Stimulated activated CD4-positive, alpha-beta T cell treated with anti-CD3 and anti-CD28 coated beads, Interleukin-15, amount 100 ng/mL, for 48 hours (primary cell): ENCODE data around the gene ASF1A.
A peak's percentile ranks its signal among the peaks of the same experiment; 100 is the strongest.
"Not testable (repeated sequence)": the region's sequence is repeated elsewhere in the genome, so short reads cannot be mapped to it uniquely, and the experiment has no call there.

ENCODE experiments used
- DNase-seq, 2 donors: peaks; one replicate each; pipeline ENCODE4 v3.0.0-alpha.2; 2020; ENCODE audit warnings: low read depth in 2 of 2

The ASF1A gene

DNA sequence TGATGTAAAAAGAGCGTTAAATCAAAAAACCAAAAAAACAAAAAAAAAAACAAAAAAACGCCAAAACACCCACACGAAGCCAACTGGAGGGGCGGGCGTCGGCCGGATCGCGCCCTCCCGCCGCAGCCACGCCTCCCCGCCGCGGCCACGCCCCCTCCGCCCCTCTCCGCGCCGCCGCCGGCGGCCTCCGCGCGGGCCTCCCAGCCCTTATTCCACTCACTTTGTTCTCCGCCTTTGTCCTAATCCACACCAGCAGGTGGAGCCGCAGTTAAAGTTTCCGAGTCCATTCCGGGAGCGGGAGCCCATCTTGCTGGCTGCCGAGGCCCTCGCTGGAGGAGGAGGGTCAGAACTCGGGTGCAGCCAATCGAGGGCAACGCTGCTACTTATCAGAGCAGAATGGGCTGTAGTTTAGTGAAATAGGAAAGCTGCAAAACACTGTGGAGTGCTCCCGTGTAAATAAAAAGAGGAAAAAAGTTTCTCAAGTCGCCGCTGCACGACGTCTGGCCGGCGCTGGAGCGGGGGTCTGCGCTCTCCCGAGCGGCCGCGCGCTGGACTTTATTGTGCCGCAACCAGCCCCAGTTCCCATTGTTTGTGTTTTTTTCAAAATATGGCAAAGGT lies at the start of gene ASF1A:
ASF1A (plus strand) TSS at position 346 of the 618 bp plus-strand sequence; CDS start at position 608, 262 bp downstream.
- peak; percentile 90 to 93 for DNase-seq

GRCh38 chr6:118844915-118845314 lies 49.0 kb upstream of the ASF1A start:
- no peak for DNase-seq

DNA sequence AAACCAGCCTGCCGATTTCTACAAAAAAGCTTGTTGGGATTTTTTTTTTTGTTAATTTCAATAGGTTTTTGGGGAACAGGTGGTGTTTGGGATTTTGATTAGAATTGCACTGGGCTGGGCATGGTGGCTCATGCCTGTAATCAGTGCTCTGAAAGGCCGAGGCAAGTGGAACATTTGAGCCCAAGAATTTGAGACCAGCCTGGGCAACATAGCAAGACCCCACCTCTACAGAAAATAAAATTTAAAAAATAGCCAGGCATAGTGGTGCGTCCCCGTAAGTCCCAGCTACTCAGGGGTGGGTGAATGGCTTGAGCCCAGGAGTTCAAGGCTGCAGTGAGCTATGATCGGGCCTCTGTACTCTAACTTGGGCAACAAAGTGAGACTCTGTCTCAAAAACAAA lies 40.5 kb upstream of the ASF1A start:
- DNase-seq = no peak

DNA sequence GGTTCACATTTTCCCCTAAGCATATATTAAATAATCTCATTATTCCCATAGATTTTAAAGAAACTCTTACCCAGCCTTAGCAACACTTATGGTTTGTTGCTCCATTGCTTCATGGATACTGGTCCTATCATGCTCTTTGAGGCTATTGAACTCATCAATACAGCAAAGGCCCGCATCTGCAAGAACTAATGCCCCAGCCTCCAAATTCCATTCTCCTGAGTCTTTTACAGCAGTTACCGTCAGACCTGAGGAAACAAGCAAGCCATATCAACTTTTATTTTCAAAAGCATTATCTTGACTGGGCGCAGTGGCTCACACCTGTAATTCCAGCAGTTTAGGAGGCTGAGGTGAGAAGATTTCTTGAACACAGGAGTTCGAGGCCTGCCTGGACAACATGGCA lies 37.7 kb upstream of the ASF1A start:
- DNase-seq = no peak

GRCh38 chr6:118859517-118860064 lies 34.4 kb upstream of the ASF1A start:
- DNase-seq = no peak

DNA sequence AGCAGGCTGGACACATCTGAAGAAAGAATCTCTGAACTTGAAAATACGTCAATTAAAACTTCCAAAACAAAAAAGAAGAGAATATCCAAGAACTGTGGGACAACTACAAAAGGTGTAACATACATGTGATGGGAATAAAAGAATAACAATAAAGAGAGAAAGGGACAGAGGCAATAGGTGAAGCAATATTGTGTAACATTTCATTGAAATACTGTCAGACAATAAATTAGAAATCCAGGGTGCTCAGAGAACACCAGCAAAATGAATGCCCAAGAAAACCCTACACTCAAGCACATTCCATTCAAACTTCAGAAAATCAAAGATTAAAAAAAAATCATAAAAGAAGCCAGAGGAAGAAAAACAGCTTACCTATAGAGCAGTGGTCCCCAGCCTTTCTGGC lies 33.6 kb upstream of the ASF1A start:
- no peak for DNase-seq

- no peak for DNase-seq
Measured at GRCh38 chr6:118860880-118861279, 33.1 kb upstream of the ASF1A start.

- no peak for DNase-seq
Measured at GRCh38 chr6:118862443-118862842, 31.5 kb upstream of the ASF1A start.

DNA sequence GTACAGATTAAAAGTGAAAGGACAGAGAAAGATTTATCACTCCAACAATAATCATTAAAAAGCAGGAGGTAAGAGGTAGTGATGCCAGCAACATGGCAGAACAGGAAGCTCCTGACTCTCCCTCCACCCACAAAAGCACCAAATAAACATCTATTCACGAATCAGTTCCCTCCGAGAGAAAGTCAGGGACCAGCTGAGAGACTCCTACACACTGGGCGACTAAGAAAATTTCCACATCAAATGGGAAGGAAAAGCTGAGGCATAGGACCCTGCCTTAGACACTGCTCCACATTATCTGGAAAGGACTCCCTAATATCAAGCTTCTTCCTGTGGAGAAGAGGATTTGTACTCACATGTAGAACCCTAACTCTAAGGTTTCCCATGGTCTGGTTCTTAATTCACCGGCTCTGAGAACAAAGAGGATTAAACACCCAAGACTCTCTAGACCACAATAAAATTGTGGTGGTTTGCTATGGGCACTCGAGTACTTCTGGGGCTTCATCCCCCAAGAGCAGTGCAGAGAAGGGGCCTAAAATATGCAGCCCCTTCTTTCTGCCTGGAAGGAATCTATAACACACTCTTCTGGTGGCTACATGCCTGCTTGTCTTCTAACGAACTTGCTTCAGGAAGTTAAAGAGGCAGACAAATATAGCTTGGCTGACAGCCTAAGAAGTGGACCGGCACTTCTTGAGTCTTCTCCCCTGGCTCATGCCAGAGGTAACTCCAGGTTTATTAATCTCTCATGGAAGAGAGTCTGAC lies 29.4 kb upstream of the ASF1A start:
- no peak for DNase-seq

- DNase-seq = no peak
Measured at GRCh38 chr6:118865100-118865391, 28.9 kb upstream of the ASF1A start.

DNA sequence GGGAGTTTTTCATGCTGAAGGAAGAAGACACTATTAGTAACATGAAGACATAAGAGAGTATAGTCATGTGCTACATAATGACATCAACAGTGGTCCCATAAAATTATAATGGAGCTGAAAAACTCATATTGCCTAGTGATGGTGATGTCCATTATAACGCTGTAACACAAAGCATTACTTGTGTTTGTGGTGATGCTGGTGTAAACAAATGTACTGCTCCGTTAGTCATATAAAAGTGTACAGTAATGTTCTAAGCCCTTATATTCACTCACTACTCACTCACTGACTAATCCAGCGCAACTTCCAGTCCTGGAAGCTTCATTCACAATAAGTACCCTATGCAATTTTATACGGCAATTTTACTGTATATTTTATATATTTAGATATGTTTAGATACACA lies 26.8 kb upstream of the ASF1A start:
- no peak for DNase-seq

- DNase-seq = not testable (repeated sequence)
Measured at GRCh38 chr6:118868901-118869300, 25.1 kb upstream of the ASF1A start.

- DNase-seq = no peak
Measured at GRCh38 chr6:118869350-118869749, 24.6 kb upstream of the ASF1A start.

DNA sequence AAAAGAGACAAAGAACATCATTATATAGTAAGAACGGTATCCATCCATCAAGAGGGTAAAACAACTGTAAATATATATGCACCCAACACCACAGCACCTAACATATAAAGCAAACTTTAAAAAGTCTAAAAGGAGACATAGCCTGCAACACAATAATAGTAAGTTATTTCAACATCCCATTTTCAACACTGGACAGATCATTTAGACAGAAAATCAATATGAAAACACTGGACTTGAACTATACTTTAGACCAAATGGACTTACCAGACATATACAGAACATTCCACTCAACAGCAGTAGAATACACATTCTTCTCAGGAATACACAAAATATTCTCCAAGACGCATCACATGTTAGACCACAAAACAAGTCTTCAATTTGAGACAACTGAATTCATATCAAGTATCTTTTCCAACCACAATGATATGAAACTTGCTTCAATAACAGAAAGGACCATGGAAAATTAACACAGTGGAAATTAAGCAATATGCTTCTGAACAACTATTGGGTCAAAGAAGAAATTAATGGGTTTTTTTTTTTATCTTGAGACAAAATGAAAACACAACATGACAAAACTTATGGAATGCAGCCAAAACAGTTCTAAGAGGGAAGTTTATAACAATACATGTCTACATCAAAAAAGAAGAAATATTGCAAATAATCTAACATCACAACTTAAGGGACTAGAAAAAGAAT lies 23.9 kb upstream of the ASF1A start:
- DNase-seq = no peak

- DNase-seq = no peak
Measured at GRCh38 chr6:118871331-118871730, 22.6 kb upstream of the ASF1A start.

- DNase-seq = no peak
Measured at GRCh38 chr6:118872318-118872717, 21.6 kb upstream of the ASF1A start.

- DNase-seq = no peak
Measured at GRCh38 chr6:118872726-118873125, 21.2 kb upstream of the ASF1A start.

GRCh38 chr6:118873239-118873638 lies 20.7 kb upstream of the ASF1A start:
- DNase-seq = no peak

GRCh38 chr6:118875672-118876071 lies 18.3 kb upstream of the ASF1A start:
- DNase-seq = no peak

DNA sequence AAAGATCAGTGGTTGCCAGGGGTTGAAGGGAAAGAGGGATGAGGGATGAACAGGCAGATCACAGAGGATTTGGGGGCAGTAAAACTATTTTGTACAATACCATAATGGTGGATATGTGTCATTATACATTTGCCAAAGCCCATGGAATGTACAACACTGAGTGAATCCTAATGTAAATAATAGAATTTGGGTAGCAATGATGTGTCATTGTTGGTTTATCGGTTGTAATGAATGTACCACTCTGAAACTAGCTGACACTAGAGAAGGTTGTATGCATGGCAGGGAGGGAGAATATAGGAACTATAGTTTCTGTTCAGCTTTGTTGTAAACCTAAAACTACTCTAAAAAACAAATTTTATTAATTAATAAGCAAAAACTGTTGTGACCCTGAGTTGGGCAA lies 17.8 kb upstream of the ASF1A start:
- no peak for DNase-seq

DNA sequence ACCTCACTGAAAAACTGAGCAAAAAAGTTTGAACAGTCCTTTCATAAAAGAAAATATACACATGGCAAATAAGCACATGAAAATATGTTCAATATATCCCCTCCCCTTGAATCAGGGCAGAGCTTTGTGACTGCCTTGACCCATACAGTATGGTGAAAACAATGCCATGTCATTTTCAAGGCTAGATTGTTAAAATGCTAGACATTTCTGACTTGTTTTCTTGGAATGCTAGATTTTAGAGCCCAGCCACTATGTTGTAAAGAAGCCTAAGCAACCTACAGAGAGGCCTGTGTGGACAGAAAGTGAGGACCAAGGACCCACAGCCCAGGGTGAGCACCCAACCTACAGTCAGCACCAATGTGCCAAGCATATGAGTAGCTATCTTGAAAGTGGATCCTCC lies 17.1 kb upstream of the ASF1A start:
- no peak for DNase-seq

DNA sequence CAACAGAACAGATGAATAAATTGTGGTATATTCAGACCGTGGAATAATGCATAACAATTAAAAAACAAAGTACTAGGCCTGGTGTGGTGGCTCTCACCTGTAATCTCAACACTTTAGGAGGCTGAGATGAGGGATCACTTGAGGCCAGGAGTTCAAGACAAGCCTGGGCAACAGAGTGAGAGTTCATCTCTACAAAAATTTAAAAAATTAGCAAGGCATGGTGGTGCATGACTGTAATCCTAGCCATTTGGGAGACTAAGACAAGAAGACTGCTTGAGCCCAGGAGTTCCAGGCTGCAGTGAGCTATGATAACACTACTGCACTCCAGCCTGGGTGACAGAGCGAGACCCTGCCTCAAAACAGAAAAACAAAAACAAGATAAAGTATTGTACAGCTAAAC lies 16.1 kb upstream of the ASF1A start:
- DNase-seq = no peak
